HG02943 (cell line): ENCODE measurements around the gene NPIPB8.
"Not testable (repeated sequence)": the region's sequence is repeated elsewhere in the genome, so short reads cannot be mapped to it uniquely, and the experiment has no call there.

Source experiments
- ATAC-seq: cut with Tn5 transposase; IDR thresholded peaks from one replicate; pipeline ENCODE4 v1.9.1; 2021; ENCODE audit warnings: mild to moderate bottlenecking, low read depth, moderate library complexity; ENCODE audit not compliant: unreplicated experiment

NPIPB8 gene

GRCh38 chr16:28606291-28607115 is 31.4 kb upstream of the NPIPB8 start:
- ATAC-seq: no peak

- no peak for ATAC-seq
Measured at GRCh38 chr16:28607116-28607623, 30.7 kb upstream of the NPIPB8 start.

GRCh38 chr16:28607681-28608495 is 30.0 kb upstream of the NPIPB8 start:
- ATAC-seq: not testable (repeated sequence)

- not testable (repeated sequence) for ATAC-seq
Measured at GRCh38 chr16:28608496-28608808, 29.4 kb upstream of the NPIPB8 start.

- not testable (repeated sequence) for ATAC-seq
Measured at GRCh38 chr16:28608867-28609596, 28.8 kb upstream of the NPIPB8 start.

- ATAC-seq: no peak
Measured at GRCh38 chr16:28609631-28610594, 28.0 kb upstream of the NPIPB8 start, which contains the start of gene SULT1A1. Gene SULT1A1 (minus strand): TSS chr16:28610044. CDS start chr16:28608855, 1,189 bp downstream.

- ATAC-seq: no peak
Measured at GRCh38 chr16:28610595-28611191, 27.2 kb upstream of the NPIPB8 start.

GRCh38 chr16:28612359-28613280 is 25.2 kb upstream of the NPIPB8 start:
- not testable (repeated sequence) for ATAC-seq

GRCh38 chr16:28613912-28614311 is 24.0 kb upstream of the NPIPB8 start:
- not testable (repeated sequence) for ATAC-seq

- not testable (repeated sequence) for ATAC-seq
Measured at GRCh38 chr16:28614561-28614960, 23.3 kb upstream of the NPIPB8 start.

GRCh38 chr16:28615486-28616223 is 22.2 kb upstream of the NPIPB8 start:
- ATAC-seq: not testable (repeated sequence)

GRCh38 chr16:28616224-28616577 is 21.7 kb upstream of the NPIPB8 start:
- not testable (repeated sequence) for ATAC-seq

- no peak for ATAC-seq
Measured at GRCh38 chr16:28616636-28617035, 21.2 kb upstream of the NPIPB8 start.

GRCh38 chr16:28617874-28618273 is 20.0 kb upstream of the NPIPB8 start:
- ATAC-seq: no peak

- not testable (repeated sequence) for ATAC-seq
Measured at GRCh38 chr16:28620316-28620715, 17.5 kb upstream of the NPIPB8 start.

GRCh38 chr16:28621481-28622155 is 16.2 kb upstream of the NPIPB8 start:
- no peak for ATAC-seq
